H1 (cell line): Measurements from ENCODE around the gene SP7. TPM values are rescaled to one million over a fixed set of nuclear protein-coding genes. Genes with fewer than 3 reads are reported as not detected.

Source experiments
- CTCF ChIA-PET: fragments of 300-600 bp; sonication (Branson Sonifier 250); formaldehyde crosslinking; loops from one replicate; lab custom pipeline; 2021; ENCODE audit not compliant: partially characterized antibody; lab: Charles Lee
- POLR2A ChIA-PET: fragments of 300-600 bp; sonication (Branson Sonifier 250); formaldehyde crosslinking; loops from one replicate; lab custom pipeline; 2021; ENCODE audit warnings: inconsistent platforms; ENCODE audit not compliant: partially characterized antibody; lab: Charles Lee
- DNase-seq, 2 experiments: peaks; one replicate each; pipeline versions ENCODE4 v3.0.0 to v3.0.0-alpha.2; 2010 to 2022; ENCODE audit warnings: low spot score in 2 of 2, low read depth in 1 of 2, mixed read lengths in 1 of 2
- FAIRE-seq: peaks from 2 replicates; lab custom pipeline; 2011; peaks lifted over from hg19 to GRCh38; lab: Jason Lieb, UNC
- H2AFZ ChIP-seq: 2 replicates; pipeline ENCODE4 v1.8.1; 2012; ENCODE audit warnings: low read length, inconsistent platforms
- H2AK5ac ChIP-seq: 2 replicates; pipeline ENCODE4 v1.6.1; 2013; ENCODE audit warnings: low read depth, low read length
- H2BK120ac ChIP-seq: replicated peaks from 2 replicates; pipeline ENCODE3; 2013; ENCODE audit warnings: low read depth, low read length, inconsistent platforms
- H2BK12ac ChIP-seq: 2 replicates; pipeline ENCODE4 v1.6.1; 2013; ENCODE audit warnings: low read depth, low read length
- H2BK15ac ChIP-seq: 2 replicates; pipeline ENCODE4 v1.6.1; 2013; ENCODE audit warnings: low read length
- H2BK20ac ChIP-seq: 2 replicates; pipeline ENCODE4 v1.6.1; 2013; ENCODE audit warnings: low read length
- H2BK5ac ChIP-seq: 2 replicates; pipeline ENCODE4 v1.6.1; 2013; ENCODE audit warnings: low read depth, low read length
- H3K14ac ChIP-seq: 2 replicates; pipeline ENCODE4 v1.6.1; 2013; ENCODE audit warnings: inconsistent platforms; ENCODE audit not compliant: insufficient read length
- H3K18ac ChIP-seq: 2 replicates; pipeline ENCODE4 v1.6.1; 2013; ENCODE audit warnings: low read length; ENCODE audit errors: extremely low read depth
- H3K23ac ChIP-seq: 2 replicates; pipeline ENCODE4 v1.6.1; 2013; ENCODE audit warnings: inconsistent platforms; ENCODE audit not compliant: insufficient read length
- H3K23me2 ChIP-seq: 2 replicates; pipeline ENCODE4 v1.6.1; 2013; ENCODE audit warnings: low read depth, low read length
- H3K27ac ChIP-seq: 2 replicates; pipeline ENCODE4 v1.6.1; 2011; ENCODE audit warnings: low read depth, low read length, inconsistent platforms
- H3K27me3 ChIP-seq, 4 experiments: replicated peaks in 1 of 4; 1 replicate in 1 of 4; 2 replicates in 3 of 4; pipeline versions ENCODE4 v1.6.1 to v1.8.1; 2011 to 2013; ENCODE audit warnings: low read length in 3 of 4, mild to moderate bottlenecking in 3 of 4, inconsistent platforms in 2 of 4, mixed read lengths in 2 of 4, moderate library complexity in 1 of 4; ENCODE audit not compliant: control insufficient read depth in 3 of 4, insufficient read depth in 3 of 4; ENCODE audit errors: extremely low read depth in 1 of 4
- H3K36me3 ChIP-seq, 4 experiments: 2 replicates each; pipeline versions ENCODE4 v1.6.1 to v1.8.1; 2011 to 2013; ENCODE audit warnings: mild to moderate bottlenecking in 4 of 4, low read length in 3 of 4, moderate library complexity in 2 of 4, control low read depth in 1 of 4, inconsistent platforms in 1 of 4; ENCODE audit not compliant: insufficient read depth in 4 of 4, control insufficient read depth in 2 of 4
- H3K4ac ChIP-seq: replicated peaks from 2 replicates; pipeline ENCODE3; 2013; ENCODE audit warnings: low read length, low read depth, mixed read lengths, inconsistent platforms; ENCODE audit not compliant: insufficient read length
- H3K4me1 ChIP-seq, 4 experiments: replicated peaks in 1 of 4; 1 replicate in 1 of 4; 2 replicates in 3 of 4; pipeline versions ENCODE4 v1.6.1 to v1.8.1; 2011 to 2013; ENCODE audit warnings: low read length in 3 of 4, inconsistent platforms in 2 of 4, mixed read lengths in 1 of 4; ENCODE audit not compliant: insufficient read depth in 4 of 4, control insufficient read depth in 3 of 4
- H3K4me2 ChIP-seq, 2 experiments: 2 replicates each; pipeline versions ENCODE4 v1.6.1 to v1.8.1; 2011 to 2013; ENCODE audit warnings: low read depth in 2 of 2, low read length in 2 of 2, control low read depth in 1 of 2, inconsistent platforms in 1 of 2, mild to moderate bottlenecking in 1 of 2; ENCODE audit not compliant: insufficient read depth in 1 of 2
- H3K4me3 ChIP-seq, 4 experiments: fragments of 200-600, 300-600 bp in 1 of 4; sonication (generic), shearing (Covaris generic), sonication (Bioruptor Twin) in 1 of 4; 2 replicates each; pipeline versions ENCODE4 v1.5.1 to v1.8.1; 2011 to 2016; ENCODE audit warnings: low read length in 4 of 4, low read depth in 3 of 4, control low read depth in 2 of 4, inconsistent platforms in 2 of 4, mild to moderate bottlenecking in 2 of 4, mixed read lengths in 1 of 4, moderate library complexity in 1 of 4; ENCODE audit not compliant: insufficient read depth in 2 of 4; ENCODE audit errors: extremely low read depth in 1 of 4
- H3K56ac ChIP-seq: replicated peaks from 2 replicates; pipeline ENCODE3; 2013; ENCODE audit warnings: low read depth, mild to moderate bottlenecking, mixed read lengths, low read length, inconsistent platforms; ENCODE audit not compliant: insufficient read length
- H3K79me1 ChIP-seq: 2 replicates; pipeline ENCODE4 v1.6.1; 2013; ENCODE audit warnings: low read depth, low read length, control low read depth
- H3K79me2 ChIP-seq, 2 experiments: 2 replicates each; pipeline versions ENCODE4 v1.6.1 to v1.8.1; 2012 to 2013; ENCODE audit warnings: low read length in 2 of 2, mild to moderate bottlenecking in 2 of 2, inconsistent platforms in 1 of 2; ENCODE audit not compliant: insufficient read depth in 2 of 2, control insufficient read depth in 1 of 2
- H3K9ac ChIP-seq, 4 experiments: replicated peaks in 1 of 4; 1 replicate in 1 of 4; 2 replicates in 3 of 4; pipeline versions ENCODE4 v1.6.1 to v1.8.1; 2011 to 2013; ENCODE audit warnings: low read depth in 3 of 4, low read length in 3 of 4, control low read depth in 2 of 4, mild to moderate bottlenecking in 2 of 4, moderate library complexity in 2 of 4, inconsistent platforms in 1 of 4; ENCODE audit errors: extremely low read depth in 1 of 4
- H3K9me3 ChIP-seq, 2 experiments: 2 replicates each; pipeline versions ENCODE4 v1.6.1 to v1.8.1; 2012 to 2013; ENCODE audit warnings: mild to moderate bottlenecking in 2 of 2, moderate library complexity in 2 of 2, control low read depth in 1 of 2, inconsistent platforms in 1 of 2, low read depth in 1 of 2, low read length in 1 of 2, mixed read lengths in 1 of 2; ENCODE audit not compliant: insufficient read depth in 2 of 2
- H4K20me1 ChIP-seq, 2 experiments: replicated peaks in 1 of 2; 2 replicates each; pipeline versions ENCODE3 to v1.8.1; 2011 to 2013; ENCODE audit warnings: inconsistent platforms in 2 of 2, low read length in 2 of 2, mild to moderate bottlenecking in 1 of 2; ENCODE audit not compliant: insufficient read depth in 2 of 2, control insufficient read depth in 1 of 2
- H4K5ac ChIP-seq: 2 replicates; pipeline ENCODE4 v1.6.1; 2013; ENCODE audit warnings: low read length, low read depth, mixed read lengths, inconsistent platforms; ENCODE audit not compliant: insufficient read length
- H4K8ac ChIP-seq: 2 replicates; pipeline ENCODE4 v1.8.0; 2013; ENCODE audit warnings: mild to moderate bottlenecking, moderate library complexity, low read length, inconsistent platforms; ENCODE audit not compliant: insufficient read depth; ENCODE audit errors: extremely low read depth
- H4K91ac ChIP-seq: replicated peaks from 2 replicates; pipeline ENCODE3; 2013; ENCODE audit warnings: low read length, mixed read lengths, inconsistent platforms; ENCODE audit not compliant: insufficient read length
- CHD2 ChIP-seq: IDR thresholded peaks from 2 replicates; pipeline ENCODE4 v1.6.1; 2012; ENCODE audit warnings: low read length, improper control_type of control experiment
- CREB1 ChIP-seq: IDR thresholded peaks from 2 replicates; pipeline ENCODE4 v1.6.1; 2012; ENCODE audit warnings: inconsistent platforms
- EGR1 ChIP-seq: IDR thresholded peaks from 2 replicates; pipeline ENCODE4 v1.6.1; 2011; ENCODE audit warnings: low read depth, low read length, borderline replicate concordance
- POLR2A ChIP-seq, 2 experiments: IDR thresholded peaks; 1 replicate in 1 of 2; 2 replicates in 1 of 2; pipeline ENCODE4 v1.6.1; 2011; ENCODE audit warnings: low read depth in 2 of 2, low read length in 2 of 2, mild to moderate bottlenecking in 2 of 2; ENCODE audit errors: control extremely low read depth in 1 of 2
- SP1 ChIP-seq: IDR thresholded peaks from 2 replicates; pipeline ENCODE4 v1.6.1; 2011; ENCODE audit warnings: low read depth, low read length
- SP4 ChIP-seq: IDR thresholded peaks from 2 replicates; pipeline ENCODE4 v1.6.1; 2012; ENCODE audit warnings: low read length, inconsistent platforms
- SRF ChIP-seq: IDR thresholded peaks from 2 replicates; pipeline ENCODE4 v1.6.1; 2011; ENCODE audit warnings: mild to moderate bottlenecking, low read depth, low read length, moderate library complexity
- TAF1 ChIP-seq: IDR thresholded peaks from 2 replicates; pipeline ENCODE4 v1.6.1; 2011; ENCODE audit warnings: mild to moderate bottlenecking, low read depth, low read length
- TBP ChIP-seq: IDR thresholded peaks from 2 replicates; pipeline ENCODE4 v1.6.1; 2011; ENCODE audit warnings: low read depth, low read length, improper control_type of control experiment
- WGBS, 2 experiments: shearing (Covaris generic) in 1 of 2; methylation state at CpG; one replicate each; pipeline versions ENCODE4 v1.1.6 to v1.1.7; 2013 to 2015; ENCODE audit warnings: low lambda C conversion rate in 2 of 2, mixed read lengths in 2 of 2, inconsistent platforms in 1 of 2, low coverage in 1 of 2, missing lambda C conversion rate in 1 of 2; ENCODE audit not compliant: insufficient replicate concordance in 2 of 2, insufficient coverage in 1 of 2, insufficient read length in 1 of 2; ENCODE audit errors: extremely low coverage in 1 of 2, missing lambda C conversion rate in 1 of 2; 5-methylcytosine and 5-hydroxymethylcytosine counted together
- polyA plus RNA-seq, 7 experiments: library from polyadenylated mRNA; depleted of rRNA in 3 of 7; stranded (reverse) in 5 of 7; unstranded in 2 of 7; fragments of >200 nt in 5 of 7; fragments of 200-250 nt in 2 of 7; gene quantifications; 1 replicate in 5 of 7; 2 replicates in 1 of 7; 4 replicates in 1 of 7; pipeline versions ENCODE4 v1.2.1 to v1.2.3, GENCODE V29; 2011 to 2013; ENCODE audit warnings: missing spikeins in 2 of 7, mixed read lengths in 2 of 7
- total RNA-seq: library from RNA; stranded (reverse); fragmentation: NEBNext Ultra II Directional; extraction: Animal tissue kit (Norgen Biotek cat#: 25700); gene quantifications from 2 replicates; pipeline ENCODE4 v1.2.1, GENCODE V29; 2021
- TF ChIP-seq, protein P1 (sequence below): IDR thresholded peaks from 2 replicates; pipeline ENCODE4 v1.6.1; 2012; ENCODE audit warnings: low read length, inconsistent platforms
- TF ChIP-seq, protein P2 (sequence below): IDR thresholded peaks from 2 replicates; pipeline ENCODE4 v1.6.1; 2012; ENCODE audit warnings: inconsistent platforms

Gene SP7
- total and polyA plus RNA-seq, 2 of the 8 experiments (the other 6 are each of a cell fraction or from before 2014, with no cell fraction given), result 0.12 to 0.13 TPM

DNA sequence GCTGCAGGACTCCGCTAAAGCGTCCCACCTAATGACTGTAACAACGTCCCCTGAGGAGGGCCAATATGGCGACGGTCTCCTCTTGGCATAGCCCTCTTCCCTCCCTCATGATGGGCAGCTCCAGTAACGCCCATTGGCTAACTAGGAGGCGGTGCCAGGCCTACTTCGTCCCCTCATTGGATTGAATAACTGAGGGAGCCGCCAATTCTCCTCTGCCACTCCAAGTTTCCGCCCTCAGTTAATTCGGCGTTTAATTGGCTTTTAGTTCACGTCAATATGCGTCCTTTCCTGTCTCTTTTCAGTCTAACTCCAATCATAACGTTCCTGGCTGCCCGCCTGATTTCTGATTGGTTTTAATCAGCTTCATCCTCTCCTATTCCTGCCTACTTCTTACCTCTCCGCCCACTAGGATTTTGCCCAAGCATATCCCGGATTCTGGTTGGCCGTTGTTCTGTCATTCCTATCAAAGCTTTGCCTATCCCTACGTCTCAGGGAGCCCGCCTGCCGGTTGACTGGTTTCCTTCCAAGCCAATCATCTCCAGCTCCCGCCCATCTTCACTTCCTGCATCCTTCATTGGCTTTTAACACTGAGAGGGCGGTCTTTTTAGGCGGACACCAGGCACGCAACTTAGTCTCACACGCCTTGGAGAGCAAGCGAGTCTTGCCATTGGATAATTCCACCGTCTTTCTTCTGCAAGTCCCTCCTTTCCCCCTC is 43.4 kb upstream of the SP7 start:
- Histone ChIP-seq H3K4me1 (peaks cover 6 to 26% (median 14%) of the 10 kb centered on the region in 4 experiments), H3K4me3 (peak overlapping the region; percentile 50 to 72 (median 56)), H3K14ac (no peak overlapping the region), H3K4ac (no peak overlapping the region), H3K4me2 (peak overlapping the region; percentile 84 to 92), H2BK120ac (peak overlapping the region; percentile 36), H3K9ac (peak overlapping the region; percentile 45 to 99 (median 87)), H4K8ac (peak overlapping the region; percentile 99; the same call in 1 of the 2 replicates), H2BK5ac (peak overlapping the region; percentile 96), H3K27me3 (no peaks in the 10 kb centered on the region), H3K18ac (peak overlapping the region; percentile 97), H4K5ac (peak overlapping the region; percentile 93), H2BK12ac (peak overlapping the region; percentile 94), H3K23ac (no peak overlapping the region), H3K36me3 (peaks cover 17 to 28% (median 18%) of the 10 kb centered on the region in 4 experiments), H3K56ac (peak overlapping the region; percentile 56), H3K23me2 (peaks cover 7% of the 10 kb centered on the region; the same call in 1 of the 2 replicates), H4K91ac (peak overlapping the region; percentile 92), H4K20me1 (peaks cover 2 to 13% of the 10 kb centered on the region in 2 experiments), H3K9me3 (no peaks in the 10 kb centered on the region), H3K79me2 (peaks cover 5 to 32% of the 10 kb centered on the region in 2 experiments), H3K27ac (peak overlapping the region; percentile 96), H2AFZ (peak overlapping the region; percentile 74), H2AK5ac (peak overlapping the region; percentile 85; the same call in 1 of the 2 replicates), H2BK20ac (no peak overlapping the region), H3K79me1 (peaks cover 12% of the 10 kb centered on the region), H2BK15ac (no peak overlapping the region)
- CTCF ChIA-PET, result interaction anchor here (0.6 to 2.5 kb wide), 10 partner anchors 13 to 59 kb away, joined by 3 to 17 read pairs (median 3); no protein-coding TSS in a partner anchor
- WGBS, 2 experiments, result 0% methylated on average over 29 of the region's 29 CpGs; no CpG with 5 or more reads in 1 of the 2 experiments
- POLR2A ChIA-PET, result interaction anchor here (0.6 to 2.4 kb wide), 30 partner anchors 10 to 880 kb away, joined by 3 to 19 read pairs (median 3); partner anchors contain the start of genes AAAS, ESPL1, PRR13 and TARBP2
- FAIRE-seq (peak; percentile 94), DNase-seq (peak; percentile 86 to 100)
- TF ChIP-seq SP4, result peak; percentile 98
- TF ChIP-seq POLR2A (IDR thresholded peaks at IDR 0.05; ENCODE audit: control extremely low read depth in 1 of 2, low read depth in 2 of 2, low read length in 2 of 2), result peak; percentile 93 to 98
- peak; percentile 83; the same call in 1 of the 2 replicates for TF ChIP-seq TAF1
- TF ChIP-seq SRF, result no peak
- TF ChIP-seq, protein P1, sequence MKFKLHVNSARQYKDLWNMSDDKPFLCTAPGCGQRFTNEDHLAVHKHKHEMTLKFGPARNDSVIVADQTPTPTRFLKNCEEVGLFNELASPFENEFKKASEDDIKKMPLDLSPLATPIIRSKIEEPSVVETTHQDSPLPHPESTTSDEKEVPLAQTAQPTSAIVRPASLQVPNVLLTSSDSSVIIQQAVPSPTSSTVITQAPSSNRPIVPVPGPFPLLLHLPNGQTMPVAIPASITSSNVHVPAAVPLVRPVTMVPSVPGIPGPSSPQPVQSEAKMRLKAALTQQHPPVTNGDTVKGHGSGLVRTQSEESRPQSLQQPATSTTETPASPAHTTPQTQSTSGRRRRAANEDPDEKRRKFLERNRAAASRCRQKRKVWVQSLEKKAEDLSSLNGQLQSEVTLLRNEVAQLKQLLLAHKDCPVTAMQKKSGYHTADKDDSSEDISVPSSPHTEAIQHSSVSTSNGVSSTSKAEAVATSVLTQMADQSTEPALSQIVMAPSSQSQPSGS, result no peak
- TF ChIP-seq CHD2, result peak; percentile 97
- TF ChIP-seq, protein P2, sequence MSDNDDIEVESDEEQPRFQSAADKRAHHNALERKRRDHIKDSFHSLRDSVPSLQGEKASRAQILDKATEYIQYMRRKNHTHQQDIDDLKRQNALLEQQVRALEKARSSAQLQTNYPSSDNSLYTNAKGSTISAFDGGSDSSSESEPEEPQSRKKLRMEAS, result peak; percentile 1; the same call in 1 of the 2 replicates
- peak; percentile 73 for TF ChIP-seq CREB1
- peak; percentile 99 for TF ChIP-seq SP1
- TF ChIP-seq TBP, result peak; percentile 83
- TF ChIP-seq EGR1, result no peak
